Measurements from ENCODE around the gene NOL8. TPM values are rescaled to one million over a fixed set of nuclear protein-coding genes. Genes with fewer than 3 reads are reported as not detected.
A peak's percentile ranks its signal among the peaks of the same experiment; 100 is the strongest.

The NOL8 gene
- total RNA-seq, 6 experiments from 2014 or later: 24.3 to 33.5 (median 27.7) TPM

GRCh38 chr9:92293452-92294296 is 31.5 kb downstream of the NOL8 start, which contains the start of gene IARS1:
TSS of gene IARS1 (minus strand) at chr9:92293697. CDS start at chr9:92289419, 4,278 bp downstream.
- Mint-ChIP-seq H3K27ac (peak within 1 kb of the TSS; percentile 94), H3K27me3 (ENCODE audit: insufficient read depth) (peaks cover 6% of the 10 kb centered on the region; the same call in 1 of the 2 replicates), H3K4me3 (peak within 1 kb of the TSS; percentile 91), H3K36me3 (ENCODE audit: low read depth) (peaks cover 37% of the 10 kb centered on the region), H3K4me1 (ENCODE audit: low read depth) (peaks cover 58% of the 10 kb centered on the region), H3K9me3 (no peaks in the 10 kb centered on the region)
- peak; percentile 69; the same call in 1 of the 2 replicates for TF ChIP-seq CTCF (IDR thresholded peaks at IDR 0.05)
- DNase-seq: peak; percentile 99

- Mint-ChIP-seq H3K4me1 (ENCODE audit: low read depth) (peaks cover 58% of the 10 kb centered on the region), H3K27ac (peak overlapping the region; percentile 94), H3K4me3 (peak overlapping the region; percentile 91), H3K27me3 (ENCODE audit: insufficient read depth) (peaks cover 6% of the 10 kb centered on the region; the same call in 1 of the 2 replicates), H3K36me3 (ENCODE audit: low read depth) (peaks cover 43% of the 10 kb centered on the region), H3K9me3 (no peaks in the 10 kb centered on the region)
- no peak for DNase-seq
- no peak for TF ChIP-seq CTCF (IDR thresholded peaks at IDR 0.05)
Observed at GRCh38 chr9:92293075-92293354, 32.1 kb downstream of the NOL8 start.

- DNase-seq: peak; percentile 17
- peak overlapping the region; percentile 91 for H3K4me3 Mint-ChIP-seq
- H3K27me3 Mint-ChIP-seq (ENCODE audit: insufficient read depth): peaks cover 6% of the 10 kb centered on the region; the same call in 1 of the 2 replicates
- H3K9me3 Mint-ChIP-seq: no peaks in the 10 kb centered on the region
- no peak for TF ChIP-seq CTCF (IDR thresholded peaks at IDR 0.05)
- peaks cover 46% of the 10 kb centered on the region for H3K36me3 Mint-ChIP-seq (ENCODE audit: low read depth)
- peaks cover 58% of the 10 kb centered on the region for H3K4me1 Mint-ChIP-seq (ENCODE audit: low read depth)
- H3K27ac Mint-ChIP-seq: peak overlapping the region; percentile 94
Observed at GRCh38 chr9:92292338-92293074, 32.6 kb downstream of the NOL8 start.

GRCh38 chr9:92291577-92291976 is 33.6 kb downstream of the NOL8 start:
- Mint-ChIP-seq H3K27me3 (ENCODE audit: insufficient read depth) (peaks cover 6% of the 10 kb centered on the region; the same call in 1 of the 2 replicates), H3K36me3 (ENCODE audit: low read depth) (peaks cover 45% of the 10 kb centered on the region), H3K9me3 (no peaks in the 10 kb centered on the region), H3K4me1 (ENCODE audit: low read depth) (peaks cover 58% of the 10 kb centered on the region), H3K27ac (no peak overlapping the region), H3K4me3 (peak overlapping the region; percentile 91)
- no peak for TF ChIP-seq CTCF (IDR thresholded peaks at IDR 0.05)
- DNase-seq: no peak

- Mint-ChIP-seq H3K27ac (peak overlapping the region; percentile 54), H3K4me1 (ENCODE audit: low read depth) (peaks cover 58% of the 10 kb centered on the region), H3K9me3 (no peaks in the 10 kb centered on the region), H3K27me3 (ENCODE audit: insufficient read depth) (peaks cover 6% of the 10 kb centered on the region; the same call in 1 of the 2 replicates), H3K36me3 (ENCODE audit: low read depth) (peaks cover 46% of the 10 kb centered on the region), H3K4me3 (peak overlapping the region; percentile 91)
- DNase-seq: no peak
- TF ChIP-seq CTCF (IDR thresholded peaks at IDR 0.05): no peak
Observed at GRCh38 chr9:92290785-92291429, 34.2 kb downstream of the NOL8 start.

Measured in HFFc6 (cell line).